ENCODE data around the gene PPIP5K2.

Gene PPIP5K2

GRCh38 chr5:103254921-103255320 is 134.8 kb downstream of the PPIP5K2 start:
- DNase-seq: no peak

- no peak for DNase-seq
Measured at GRCh38 chr5:103255691-103256090, 135.6 kb downstream of the PPIP5K2 start.

GRCh38 chr5:103256178-103256577 is 136.1 kb downstream of the PPIP5K2 start:
- no peak for DNase-seq

GRCh38 chr5:103258368-103258956 is 138.4 kb downstream of the PPIP5K2 start, which contains the start of gene MACIR:
Gene MACIR, plus strand, starts transcription at chr5:103258763. Its CDS starts 17,157 bp downstream, at chr5:103275920.
- DNase-seq: peak; percentile 94

GRCh38 chr5:103258957-103259704 is 139.0 kb downstream of the PPIP5K2 start:
- DNase-seq: no peak

- DNase-seq: no peak
Measured at GRCh38 chr5:103259705-103260355, 139.7 kb downstream of the PPIP5K2 start.

- no peak for DNase-seq
Measured at GRCh38 chr5:103260951-103261350, 140.8 kb downstream of the PPIP5K2 start.
